ENCODE measurements around the gene OR3A2. TPM values are rescaled to one million over a fixed set of nuclear protein-coding genes. Genes with fewer than 3 reads are reported as not detected.
"Not testable (repeated sequence)": the region's sequence is repeated elsewhere in the genome, so short reads cannot be mapped to it uniquely, and the experiment has no call there.

OR3A2 gene
- total and polyA plus RNA-seq, 2 donors from 2014 or later = 1.1 TPM; not detected in 1

GRCh38 chr17:3308603-3309002, 77.5 kb downstream of the OR3A2 start:
- Histone ChIP-seq H3K4me3 (ENCODE audit: low read length in 3 of 3) (no peak overlapping the region), H3K27me3 (ENCODE audit: control insufficient read depth, insufficient read depth, low read length) (no peaks in the 10 kb centered on the region), H3K36me3 (ENCODE audit: control insufficient read depth in 2 of 3, insufficient read depth in 3 of 3, low read length in 3 of 3) (no peaks in the 10 kb centered on the region), H3K27ac (ENCODE audit: low read depth in 2 of 2, low read length in 2 of 2) (no peak overlapping the region), H3K4me1 (ENCODE audit: control insufficient read depth in 2 of 3, insufficient read depth in 2 of 3, low read depth in 1 of 3, low read length in 3 of 3) (no peaks in the 10 kb centered on the region), H3K9me3 (ENCODE audit: control insufficient read depth in 2 of 3, insufficient read depth in 1 of 3, low read length in 3 of 3) (no peaks in the 10 kb centered on the region), H3K9ac (ENCODE audit: low read length in 3 of 3) (no peak overlapping the region)
- TF ChIP-seq, protein P1, sequence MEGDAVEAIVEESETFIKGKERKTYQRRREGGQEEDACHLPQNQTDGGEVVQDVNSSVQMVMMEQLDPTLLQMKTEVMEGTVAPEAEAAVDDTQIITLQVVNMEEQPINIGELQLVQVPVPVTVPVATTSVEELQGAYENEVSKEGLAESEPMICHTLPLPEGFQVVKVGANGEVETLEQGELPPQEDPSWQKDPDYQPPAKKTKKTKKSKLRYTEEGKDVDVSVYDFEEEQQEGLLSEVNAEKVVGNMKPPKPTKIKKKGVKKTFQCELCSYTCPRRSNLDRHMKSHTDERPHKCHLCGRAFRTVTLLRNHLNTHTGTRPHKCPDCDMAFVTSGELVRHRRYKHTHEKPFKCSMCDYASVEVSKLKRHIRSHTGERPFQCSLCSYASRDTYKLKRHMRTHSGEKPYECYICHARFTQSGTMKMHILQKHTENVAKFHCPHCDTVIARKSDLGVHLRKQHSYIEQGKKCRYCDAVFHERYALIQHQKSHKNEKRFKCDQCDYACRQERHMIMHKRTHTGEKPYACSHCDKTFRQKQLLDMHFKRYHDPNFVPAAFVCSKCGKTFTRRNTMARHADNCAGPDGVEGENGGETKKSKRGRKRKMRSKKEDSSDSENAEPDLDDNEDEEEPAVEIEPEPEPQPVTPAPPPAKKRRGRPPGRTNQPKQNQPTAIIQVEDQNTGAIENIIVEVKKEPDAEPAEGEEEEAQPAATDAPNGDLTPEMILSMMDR (IDR thresholded peaks at IDR 0.05; ENCODE audit: borderline replicate concordance, extremely low read depth, insufficient read depth) = no peak
- FAIRE-seq (no peak), DNase-seq (no peak)
- intact Hi-C loops (cut with DNase I) = no loop called here

GRCh38 chr17:3298260-3298659, 87.8 kb downstream of the OR3A2 start, which contains the start of gene OR3A1:
OR3A1 (minus strand) TSS chr17:3298360; CDS start chr17:3292582, 5,778 bp downstream.
- Histone ChIP-seq H3K9me3 (ENCODE audit: control insufficient read depth in 2 of 3, insufficient read depth in 1 of 3, low read length in 3 of 3) (peaks cover 0 to 5% (median 0%) of the 10 kb centered on the region in 3 donors), H3K27ac (ENCODE audit: low read depth in 2 of 2, low read length in 2 of 2) (no peak within 1 kb of the TSS), H3K36me3 (ENCODE audit: control insufficient read depth in 2 of 3, insufficient read depth in 3 of 3, low read length in 3 of 3) (no peaks in the 10 kb centered on the region), H3K4me3 (ENCODE audit: low read length in 3 of 3) (no peak within 1 kb of the TSS), H3K9ac (ENCODE audit: low read length in 3 of 3) (no peak within 1 kb of the TSS), H3K4me1 (ENCODE audit: control insufficient read depth in 2 of 3, insufficient read depth in 2 of 3, low read depth in 1 of 3, low read length in 3 of 3) (no peaks in the 10 kb centered on the region), H3K27me3 (ENCODE audit: control insufficient read depth, insufficient read depth, low read length) (no peaks in the 10 kb centered on the region)
- intact Hi-C loops (cut with DNase I) = no loop called here
- TF ChIP-seq, protein P1 (IDR thresholded peaks at IDR 0.05; ENCODE audit: borderline replicate concordance, extremely low read depth, insufficient read depth) = no peak
- DNase-seq = no peak
- no peak for FAIRE-seq

- intact Hi-C loops (cut with DNase I) = no loop called here
- FAIRE-seq = no peak
These were observed 90.5 kb downstream of the OR3A2 start for GRCh38 chr17:3295632-3296031.

GRCh38 chr17:3293548-3293947, 92.6 kb downstream of the OR3A2 start:
- H3K27ac ChIP-seq (ENCODE audit: low read depth in 2 of 2, low read length in 2 of 2); FAIRE-seq; intact Hi-C loops (cut with DNase I); H3K27me3 ChIP-seq (ENCODE audit: control insufficient read depth, insufficient read depth, low read length); DNase-seq; H3K36me3 ChIP-seq (ENCODE audit: control insufficient read depth in 2 of 3, insufficient read depth in 3 of 3, low read length in 3 of 3); H3K4me1 ChIP-seq (ENCODE audit: control insufficient read depth in 2 of 3, insufficient read depth in 2 of 3, low read depth in 1 of 3, low read length in 3 of 3); H3K9me3 ChIP-seq (ENCODE audit: control insufficient read depth in 2 of 3, insufficient read depth in 1 of 3, low read length in 3 of 3); H3K9ac ChIP-seq (ENCODE audit: low read length in 3 of 3); H3K4me3 ChIP-seq (ENCODE audit: low read length in 3 of 3): not testable (repeated sequence)

More at GRCh38 chr17:3295632-3296031, 90.5 kb downstream of the OR3A2 start:
- no peaks in the 10 kb centered on the region for H3K27me3 ChIP-seq (ENCODE audit: control insufficient read depth, insufficient read depth, low read length)
- H3K9ac ChIP-seq (ENCODE audit: low read length in 3 of 3) = no peak overlapping the region
- no peak overlapping the region for H3K4me3 ChIP-seq (ENCODE audit: low read length in 3 of 3)
- TF ChIP-seq, protein P1 (IDR thresholded peaks at IDR 0.05; ENCODE audit: borderline replicate concordance, extremely low read depth, insufficient read depth) = no peak
- H3K36me3 ChIP-seq (ENCODE audit: control insufficient read depth in 2 of 3, insufficient read depth in 3 of 3, low read length in 3 of 3) = no peaks in the 10 kb centered on the region
- peaks cover 0 to 2% (median 0%) of the 10 kb centered on the region in 3 donors for H3K9me3 ChIP-seq (ENCODE audit: control insufficient read depth in 2 of 3, insufficient read depth in 1 of 3, low read length in 3 of 3)
- no peak overlapping the region for H3K27ac ChIP-seq (ENCODE audit: low read depth in 2 of 2, low read length in 2 of 2)
- DNase-seq = no peak
- H3K4me1 ChIP-seq (ENCODE audit: control insufficient read depth in 2 of 3, insufficient read depth in 2 of 3, low read depth in 1 of 3, low read length in 3 of 3) = no peaks in the 10 kb centered on the region

Measured in kidney (tissue), 14 donors.